Stimulated activated naive CD8-positive, alpha-beta T cell treated with anti-CD3 and anti-CD28 coated beads, Interleukin-15, Interleukin-2, amounts not matched to agents 100 ng/mL and 50 ng/mL, for 24 hours (primary cell): Measurements from ENCODE around the gene ADGRD1.

Experiments used
- H3K27ac Mint-ChIP-seq: one replicate; pipeline ENCODE4 v1.8.0; 2021; ENCODE audit warnings: mild to moderate bottlenecking, mixed read lengths
- H3K27me3 Mint-ChIP-seq: one replicate; pipeline ENCODE4 v1.8.0; 2021; ENCODE audit warnings: mixed read lengths
- H3K36me3 Mint-ChIP-seq: one replicate; pipeline ENCODE4 v1.8.0; 2021; ENCODE audit warnings: low read depth, mixed read lengths
- H3K4me1 Mint-ChIP-seq: one replicate; pipeline ENCODE4 v1.8.0; 2021; ENCODE audit warnings: low read depth, mixed read lengths
- H3K4me3 Mint-ChIP-seq: one replicate; pipeline ENCODE4 v1.8.0; 2021; ENCODE audit warnings: mild to moderate bottlenecking, mixed read lengths
- H3K9me3 Mint-ChIP-seq: one replicate; pipeline ENCODE4 v1.8.0; 2021; ENCODE audit warnings: mixed read lengths

ADGRD1 gene

DNA sequence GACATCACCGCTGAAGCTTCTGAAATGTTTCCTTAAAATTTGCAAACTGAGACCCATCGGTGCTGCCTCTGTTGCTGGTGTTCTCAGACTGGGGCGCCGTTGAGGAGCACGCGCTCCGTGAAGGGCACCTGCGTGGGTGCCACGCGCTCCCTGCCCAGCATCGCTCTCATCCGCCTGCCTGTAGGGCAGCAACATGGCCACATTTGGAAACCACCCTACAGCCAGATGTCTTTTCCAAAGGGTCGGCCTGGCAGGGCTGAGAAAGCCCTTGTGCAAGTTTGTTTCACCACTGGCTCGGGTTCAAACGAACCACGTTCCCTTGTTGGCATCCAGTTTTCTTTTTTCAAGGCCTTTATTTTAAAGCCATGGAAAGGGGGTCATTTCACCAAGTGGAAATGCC lies 13.9 kb downstream of the ADGRD1 start:
- no peak overlapping the region for H3K27ac Mint-ChIP-seq
- peaks cover 4% of the 10 kb centered on the region for H3K27me3 Mint-ChIP-seq
- H3K36me3 Mint-ChIP-seq, result no peaks in the 10 kb centered on the region
- no peak overlapping the region for H3K4me3 Mint-ChIP-seq
- no peaks in the 10 kb centered on the region for H3K9me3 Mint-ChIP-seq
- H3K4me1 Mint-ChIP-seq, result no peaks in the 10 kb centered on the region

- Mint-ChIP-seq H3K27me3 (peaks cover 4% of the 10 kb centered on the region), H3K36me3 (no peaks in the 10 kb centered on the region), H3K4me3 (no peak overlapping the region), H3K4me1 (no peaks in the 10 kb centered on the region), H3K9me3 (no peaks in the 10 kb centered on the region), H3K27ac (no peak overlapping the region)
Observed at GRCh38 chr12:130968611-130969010, 14.9 kb downstream of the ADGRD1 start.

- no peak overlapping the region for H3K4me3 Mint-ChIP-seq
- H3K4me1 Mint-ChIP-seq, result no peaks in the 10 kb centered on the region
- peaks cover 4% of the 10 kb centered on the region for H3K27me3 Mint-ChIP-seq
- H3K36me3 Mint-ChIP-seq, result no peaks in the 10 kb centered on the region
- H3K9me3 Mint-ChIP-seq, result no peaks in the 10 kb centered on the region
- H3K27ac Mint-ChIP-seq, result no peak overlapping the region
Observed at GRCh38 chr12:130969223-130969622, 15.5 kb downstream of the ADGRD1 start.

GRCh38 chr12:130970165-130970907 lies 16.6 kb downstream of the ADGRD1 start:
- Mint-ChIP-seq H3K4me1 (no peaks in the 10 kb centered on the region), H3K27me3 (peaks cover 4% of the 10 kb centered on the region), H3K9me3 (no peaks in the 10 kb centered on the region), H3K27ac (no peak overlapping the region), H3K36me3 (no peaks in the 10 kb centered on the region), H3K4me3 (no peak overlapping the region)

GRCh38 chr12:130970908-130971233 lies 17.2 kb downstream of the ADGRD1 start:
- no peaks in the 10 kb centered on the region for H3K9me3 Mint-ChIP-seq
- H3K4me1 Mint-ChIP-seq, result no peaks in the 10 kb centered on the region
- H3K36me3 Mint-ChIP-seq, result no peaks in the 10 kb centered on the region
- no peak overlapping the region for H3K27ac Mint-ChIP-seq
- no peak overlapping the region for H3K4me3 Mint-ChIP-seq
- H3K27me3 Mint-ChIP-seq, result peaks cover 4% of the 10 kb centered on the region

- H3K4me3 Mint-ChIP-seq, result no peak overlapping the region
- H3K27ac Mint-ChIP-seq, result no peak overlapping the region
- no peaks in the 10 kb centered on the region for H3K9me3 Mint-ChIP-seq
- no peaks in the 10 kb centered on the region for H3K4me1 Mint-ChIP-seq
- H3K27me3 Mint-ChIP-seq, result peaks cover 4% of the 10 kb centered on the region
- H3K36me3 Mint-ChIP-seq, result no peaks in the 10 kb centered on the region
Observed at GRCh38 chr12:130971925-130972585, 18.3 kb downstream of the ADGRD1 start.

DNA sequence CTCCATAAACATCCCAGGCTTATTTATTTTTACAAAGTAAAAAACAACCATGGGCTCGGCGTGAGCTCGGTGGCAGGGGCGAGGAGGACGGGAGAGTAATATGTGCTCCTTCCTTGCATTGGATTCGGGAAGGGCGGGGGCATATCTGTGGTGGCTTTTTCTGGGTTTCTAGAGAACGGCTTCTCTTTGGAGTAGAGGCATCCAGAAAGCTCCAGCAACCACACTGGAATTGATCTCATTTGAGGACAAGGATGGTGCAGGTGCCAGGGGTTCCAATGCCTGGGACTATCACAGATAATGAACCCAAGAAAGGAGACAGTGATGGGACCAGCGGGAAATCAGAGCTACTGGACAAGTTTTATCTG lies 18.9 kb downstream of the ADGRD1 start:
- Mint-ChIP-seq H3K27ac (no peak overlapping the region), H3K36me3 (no peaks in the 10 kb centered on the region), H3K4me1 (no peaks in the 10 kb centered on the region), H3K4me3 (no peak overlapping the region), H3K27me3 (peaks cover 4% of the 10 kb centered on the region), H3K9me3 (no peaks in the 10 kb centered on the region)

GRCh38 chr12:130973109-130973508 lies 19.4 kb downstream of the ADGRD1 start:
- Mint-ChIP-seq H3K36me3 (no peaks in the 10 kb centered on the region), H3K4me3 (no peak overlapping the region), H3K9me3 (no peaks in the 10 kb centered on the region), H3K27me3 (peaks cover 4% of the 10 kb centered on the region), H3K27ac (no peak overlapping the region), H3K4me1 (no peaks in the 10 kb centered on the region)

- no peaks in the 10 kb centered on the region for H3K4me1 Mint-ChIP-seq
- no peak overlapping the region for H3K27ac Mint-ChIP-seq
- H3K4me3 Mint-ChIP-seq, result no peak overlapping the region
- H3K36me3 Mint-ChIP-seq, result no peaks in the 10 kb centered on the region
- H3K9me3 Mint-ChIP-seq, result no peaks in the 10 kb centered on the region
- peaks cover 2% of the 10 kb centered on the region for H3K27me3 Mint-ChIP-seq
Observed at GRCh38 chr12:130973906-130974305, 20.2 kb downstream of the ADGRD1 start.

DNA sequence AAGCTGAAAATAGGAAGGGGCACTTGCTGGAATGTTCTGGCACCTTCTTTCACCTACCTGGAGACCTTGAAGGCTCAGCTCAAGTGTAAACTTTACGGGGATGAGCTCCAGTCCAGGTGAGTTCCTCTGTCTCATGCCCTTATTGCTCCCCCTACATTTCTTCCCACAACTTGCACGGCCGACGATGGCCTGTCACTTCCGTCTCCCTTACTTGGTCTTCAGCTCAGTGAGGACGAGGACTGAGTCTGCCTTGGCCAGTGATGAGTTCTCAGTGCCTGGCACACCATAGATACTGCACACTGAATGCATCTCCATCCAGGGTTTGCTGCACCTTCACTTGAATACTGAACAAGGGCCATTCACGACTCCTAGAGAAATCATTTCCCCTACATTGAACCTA lies 21.4 kb downstream of the ADGRD1 start:
- Mint-ChIP-seq H3K27ac (no peak overlapping the region), H3K36me3 (no peaks in the 10 kb centered on the region), H3K27me3 (no peaks in the 10 kb centered on the region), H3K9me3 (no peaks in the 10 kb centered on the region), H3K4me3 (no peak overlapping the region), H3K4me1 (no peaks in the 10 kb centered on the region)

DNA sequence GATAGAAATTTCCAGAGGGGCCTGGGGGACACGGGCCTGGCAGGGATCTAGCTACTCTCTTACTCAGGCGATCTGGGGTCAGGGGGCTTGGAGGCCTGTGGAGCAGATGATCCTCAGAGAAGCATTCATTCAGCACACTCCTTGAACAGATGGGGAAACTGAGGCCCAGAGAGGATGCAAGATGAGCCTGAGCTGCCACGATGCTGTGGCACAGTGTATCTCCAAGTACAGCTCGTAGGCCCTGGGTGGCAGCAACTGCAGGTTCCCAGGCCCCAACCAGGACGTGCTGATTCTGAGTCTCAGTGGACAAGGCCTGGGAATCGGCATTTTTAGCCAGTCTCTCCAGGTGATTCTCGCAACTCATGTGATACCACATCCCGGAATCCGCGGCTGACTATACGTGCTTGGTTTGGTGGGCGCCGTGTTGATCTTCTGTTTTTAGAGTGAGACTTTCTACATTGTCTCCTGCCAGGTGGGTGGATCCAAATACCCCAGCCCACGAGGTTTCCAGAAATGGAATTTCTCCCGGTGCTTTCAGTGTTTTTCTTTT lies 22.5 kb downstream of the ADGRD1 start:
- Mint-ChIP-seq H3K27me3 (no peaks in the 10 kb centered on the region), H3K4me3 (no peak overlapping the region), H3K4me1 (no peaks in the 10 kb centered on the region), H3K36me3 (no peaks in the 10 kb centered on the region), H3K27ac (no peak overlapping the region), H3K9me3 (no peaks in the 10 kb centered on the region)

DNA sequence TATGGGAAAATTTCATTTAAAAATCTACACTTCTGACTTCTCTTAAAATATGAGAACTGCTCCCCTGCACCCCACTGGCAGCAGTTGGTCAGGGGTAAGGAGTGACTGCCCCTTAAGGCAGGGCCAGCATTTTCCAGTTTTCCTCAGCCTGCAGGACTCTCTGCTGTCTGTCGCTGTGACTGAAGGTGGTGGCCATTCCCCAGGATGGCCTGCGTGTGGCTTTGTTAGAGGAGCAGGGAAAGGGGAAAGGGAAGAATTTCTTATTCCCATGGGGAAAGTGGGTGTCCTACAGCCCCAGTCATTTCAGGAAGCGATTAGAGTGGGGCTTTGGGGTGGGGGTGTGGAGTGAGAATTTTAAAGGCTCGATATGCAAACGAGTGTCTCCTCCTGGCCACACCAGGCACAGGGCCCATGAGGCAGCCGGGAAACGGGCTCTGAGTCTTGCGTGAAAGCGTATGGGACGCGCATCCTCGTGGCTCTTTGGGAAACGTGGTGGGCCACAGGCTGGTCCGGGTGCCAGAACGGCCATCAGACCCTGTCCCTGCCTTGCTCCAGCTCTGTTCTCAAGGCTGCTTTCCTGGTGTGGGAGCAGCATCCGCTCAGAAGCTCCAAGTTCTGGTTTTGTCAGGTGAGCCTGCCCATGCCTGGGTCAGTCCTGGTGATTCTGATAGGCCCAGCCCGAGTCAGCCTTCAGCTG lies 23.5 kb downstream of the ADGRD1 start:
- no peak overlapping the region for H3K4me3 Mint-ChIP-seq
- no peaks in the 10 kb centered on the region for H3K9me3 Mint-ChIP-seq
- no peaks in the 10 kb centered on the region for H3K27me3 Mint-ChIP-seq
- no peaks in the 10 kb centered on the region for H3K4me1 Mint-ChIP-seq
- no peaks in the 10 kb centered on the region for H3K36me3 Mint-ChIP-seq
- no peak overlapping the region for H3K27ac Mint-ChIP-seq

GRCh38 chr12:130977743-130978095 lies 24.0 kb downstream of the ADGRD1 start:
- H3K36me3 Mint-ChIP-seq, result no peaks in the 10 kb centered on the region
- no peak overlapping the region for H3K27ac Mint-ChIP-seq
- H3K27me3 Mint-ChIP-seq, result no peaks in the 10 kb centered on the region
- no peak overlapping the region for H3K4me3 Mint-ChIP-seq
- no peaks in the 10 kb centered on the region for H3K9me3 Mint-ChIP-seq
- no peaks in the 10 kb centered on the region for H3K4me1 Mint-ChIP-seq

DNA sequence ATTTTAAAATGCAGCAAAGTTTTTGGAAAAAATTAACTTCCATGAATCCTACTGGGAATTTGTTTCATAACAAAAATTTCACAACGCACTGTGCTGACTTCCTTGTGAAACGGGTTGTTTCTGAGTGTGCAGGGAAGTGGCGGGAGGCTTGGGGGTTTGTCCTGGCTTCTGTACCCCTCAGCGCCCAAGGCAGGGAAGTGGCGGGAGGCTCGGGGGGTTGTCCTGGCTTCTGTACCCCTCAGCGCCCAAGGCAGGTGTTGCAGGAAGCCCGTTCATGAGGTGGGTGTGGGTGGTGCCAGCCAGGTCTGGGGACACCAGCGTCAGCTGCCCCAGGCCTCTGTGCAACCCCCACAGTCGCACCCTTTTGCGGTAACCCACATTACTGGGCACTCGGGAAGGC lies 25.1 kb downstream of the ADGRD1 start:
- Mint-ChIP-seq H3K4me1 (no peaks in the 10 kb centered on the region), H3K9me3 (no peaks in the 10 kb centered on the region), H3K36me3 (no peaks in the 10 kb centered on the region), H3K27ac (no peak overlapping the region), H3K27me3 (no peaks in the 10 kb centered on the region), H3K4me3 (no peak overlapping the region)

DNA sequence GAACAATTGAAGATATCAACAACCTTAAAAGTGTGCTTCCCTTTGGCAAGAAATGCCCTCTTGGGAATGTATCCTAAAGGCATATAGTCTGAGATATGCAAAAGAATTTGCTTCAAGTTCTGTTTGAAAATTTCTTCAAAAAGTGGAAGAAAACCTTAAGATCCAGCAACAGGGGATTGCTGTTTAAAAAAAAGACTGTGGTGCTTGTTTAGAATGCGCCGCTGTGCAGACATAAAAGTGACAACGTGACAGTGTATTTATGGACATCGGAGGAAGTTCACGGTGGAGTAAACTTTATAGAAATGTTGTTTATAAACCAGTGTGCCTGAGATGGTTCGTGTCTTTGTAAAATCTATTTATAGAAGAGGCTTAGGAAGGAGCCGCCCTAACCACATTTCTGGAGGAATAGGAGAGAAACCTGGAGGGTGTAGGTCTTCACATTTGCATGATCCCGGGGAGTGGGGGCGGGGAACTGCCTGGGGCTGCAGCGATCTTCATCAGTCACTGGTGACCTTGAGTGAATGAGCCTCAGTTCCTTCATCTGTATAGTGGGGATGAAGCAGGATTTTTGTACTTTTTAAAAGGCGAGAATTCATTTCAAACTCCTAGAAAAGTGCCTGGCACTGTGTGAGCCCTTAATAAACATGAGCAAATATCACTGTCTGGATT lies 27.5 kb downstream of the ADGRD1 start:
- Mint-ChIP-seq H3K27ac (no peak overlapping the region), H3K9me3 (no peaks in the 10 kb centered on the region), H3K36me3 (no peaks in the 10 kb centered on the region), H3K4me1 (no peaks in the 10 kb centered on the region), H3K4me3 (no peak overlapping the region), H3K27me3 (no peaks in the 10 kb centered on the region)
